Astrocyte (in vitro differentiated cells and primary cell): ENCODE data around the gene HACD4. TPM values are rescaled to one million over a fixed set of nuclear protein-coding genes. Genes with fewer than 3 reads are reported as not detected.

Experiments used
- DNase-seq: peaks from one replicate; pipeline ENCODE4 v3.0.0-alpha.2; 2010; ENCODE audit warnings: low read depth
- FAIRE-seq: peaks from 2 replicates; lab custom pipeline; 2011; peaks lifted over from hg19 to GRCh38; lab: Jason Lieb, UNC
- H2AFZ ChIP-seq: 2 replicates; pipeline ENCODE4 v1.6.0; 2012; ENCODE audit warnings: low read depth, low read length, inconsistent platforms
- H3K27ac ChIP-seq: 2 replicates; pipeline ENCODE4 v1.5.1; 2011; ENCODE audit warnings: low read depth, low read length, inconsistent platforms
- H3K27me3 ChIP-seq: 2 replicates; pipeline ENCODE4 v1.6.0; 2011; ENCODE audit warnings: low read length, inconsistent platforms; ENCODE audit not compliant: insufficient read depth
- H3K36me3 ChIP-seq: 2 replicates; pipeline ENCODE4 v1.5.1; 2011; ENCODE audit warnings: low read length, inconsistent platforms; ENCODE audit not compliant: insufficient read depth
- H3K4me1 ChIP-seq: 2 replicates; pipeline ENCODE4 v1.5.1; 2011; ENCODE audit warnings: low read length, inconsistent platforms; ENCODE audit not compliant: insufficient read depth
- H3K4me2 ChIP-seq: 2 replicates; pipeline ENCODE4 v1.6.0; 2012; ENCODE audit warnings: low read length, inconsistent platforms
- H3K4me3 ChIP-seq: 2 replicates; pipeline ENCODE4 v1.5.1; 2011; ENCODE audit warnings: low read depth, mild to moderate bottlenecking, low read length, inconsistent platforms; ENCODE audit not compliant: insufficient read depth
- H3K79me2 ChIP-seq: 2 replicates; pipeline ENCODE4 v1.6.0; 2012; ENCODE audit warnings: mild to moderate bottlenecking, low read length, inconsistent platforms; ENCODE audit not compliant: insufficient read depth
- H3K9ac ChIP-seq: 2 replicates; pipeline ENCODE4 v1.6.0; 2012; ENCODE audit warnings: mild to moderate bottlenecking, low read length, inconsistent platforms
- H3K9me3 ChIP-seq: 2 replicates; pipeline ENCODE4 v1.5.1; 2012; ENCODE audit warnings: low read depth, mild to moderate bottlenecking, low read length, inconsistent platforms; ENCODE audit not compliant: insufficient read depth
- H4K20me1 ChIP-seq: 2 replicates; pipeline ENCODE4 v1.6.0; 2012; ENCODE audit warnings: low read length, inconsistent platforms; ENCODE audit not compliant: insufficient read depth
- H3K27ac Mint-ChIP-seq: one replicate; pipeline ENCODE4 v1.8.0; 2021; ENCODE audit warnings: mild to moderate bottlenecking, mixed read lengths; ENCODE audit not compliant: unreplicated experiment
- H3K27me3 Mint-ChIP-seq: one replicate; pipeline ENCODE4 v1.8.0; 2021; ENCODE audit warnings: low read depth, mixed read lengths; ENCODE audit not compliant: unreplicated experiment
- H3K36me3 Mint-ChIP-seq: one replicate; pipeline ENCODE4 v1.8.0; 2021; ENCODE audit warnings: low read depth, mixed read lengths; ENCODE audit not compliant: unreplicated experiment
- H3K4me1 Mint-ChIP-seq: one replicate; pipeline ENCODE4 v1.8.0; 2021; ENCODE audit warnings: low read depth, mixed read lengths; ENCODE audit not compliant: unreplicated experiment
- H3K4me3 Mint-ChIP-seq: one replicate; pipeline ENCODE4 v1.8.0; 2021; ENCODE audit warnings: mild to moderate bottlenecking, moderate library complexity, mixed read lengths; ENCODE audit not compliant: unreplicated experiment
- H3K9me3 Mint-ChIP-seq: one replicate; pipeline ENCODE4 v1.8.0; 2021; ENCODE audit warnings: mild to moderate bottlenecking, mixed read lengths; ENCODE audit not compliant: unreplicated experiment
- EZH2 ChIP-seq: IDR thresholded peaks from 2 replicates; pipeline ENCODE4 v1.6.1; 2012; ENCODE audit warnings: mild to moderate bottlenecking, low read length, inconsistent platforms; ENCODE audit not compliant: insufficient read depth
- total RNA-seq: library from RNA; stranded (reverse); gene quantifications from 2 replicates; pipeline ENCODE4 v1.2.1, GENCODE V29; 2021
- TF ChIP-seq, protein P1 (sequence below): IDR thresholded peaks from 2 replicates; pipeline ENCODE4 v1.5.1; 2011; ENCODE audit warnings: low read depth, mild to moderate bottlenecking, inconsistent platforms, low read length, moderate library complexity; ENCODE audit not compliant: insufficient read depth

Gene HACD4
- total RNA-seq, 1 donor from 2014 or later, result 2.1 TPM

DNA sequence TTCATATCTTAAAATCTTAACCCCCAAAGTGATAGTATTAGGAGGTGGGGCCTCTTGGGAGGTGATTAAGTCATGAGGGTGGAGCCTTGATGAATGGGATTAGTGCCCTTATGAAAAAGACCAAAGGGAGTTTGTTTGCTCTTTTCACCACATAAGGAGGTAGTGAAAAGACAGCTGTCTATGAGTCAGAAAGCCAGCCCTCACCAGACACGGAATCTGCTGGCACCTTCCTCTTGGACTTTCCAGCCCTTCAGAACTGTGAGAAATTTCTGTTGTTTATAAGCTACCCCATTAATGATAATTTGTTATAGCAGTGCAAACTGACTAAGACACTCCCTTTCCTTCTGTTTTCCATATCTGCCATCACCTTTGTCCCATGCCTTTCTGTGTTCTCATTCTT lies 25.5 kb upstream of the HACD4 start:
- no peak overlapping the region for H2AFZ ChIP-seq
- H3K36me3 ChIP-seq, result no peaks in the 10 kb centered on the region
- no peaks in the 10 kb centered on the region for H3K4me1 Mint-ChIP-seq
- H4K20me1 ChIP-seq, result no peaks in the 10 kb centered on the region
- DNase-seq (peak; percentile 21), FAIRE-seq (no peak)
- H3K79me2 ChIP-seq, result no peaks in the 10 kb centered on the region
- H3K9me3 ChIP-seq, result no peaks in the 10 kb centered on the region
- H3K9ac ChIP-seq, result no peak overlapping the region
- no peak overlapping the region for H3K27ac Mint-ChIP-seq
- no peaks in the 10 kb centered on the region for H3K27me3 ChIP-seq
- no peak overlapping the region for H3K27ac ChIP-seq
- no peak overlapping the region for H3K4me3 Mint-ChIP-seq
- H3K4me3 ChIP-seq, result no peak overlapping the region
- no peak overlapping the region for H3K4me2 ChIP-seq
- TF ChIP-seq, protein P1, sequence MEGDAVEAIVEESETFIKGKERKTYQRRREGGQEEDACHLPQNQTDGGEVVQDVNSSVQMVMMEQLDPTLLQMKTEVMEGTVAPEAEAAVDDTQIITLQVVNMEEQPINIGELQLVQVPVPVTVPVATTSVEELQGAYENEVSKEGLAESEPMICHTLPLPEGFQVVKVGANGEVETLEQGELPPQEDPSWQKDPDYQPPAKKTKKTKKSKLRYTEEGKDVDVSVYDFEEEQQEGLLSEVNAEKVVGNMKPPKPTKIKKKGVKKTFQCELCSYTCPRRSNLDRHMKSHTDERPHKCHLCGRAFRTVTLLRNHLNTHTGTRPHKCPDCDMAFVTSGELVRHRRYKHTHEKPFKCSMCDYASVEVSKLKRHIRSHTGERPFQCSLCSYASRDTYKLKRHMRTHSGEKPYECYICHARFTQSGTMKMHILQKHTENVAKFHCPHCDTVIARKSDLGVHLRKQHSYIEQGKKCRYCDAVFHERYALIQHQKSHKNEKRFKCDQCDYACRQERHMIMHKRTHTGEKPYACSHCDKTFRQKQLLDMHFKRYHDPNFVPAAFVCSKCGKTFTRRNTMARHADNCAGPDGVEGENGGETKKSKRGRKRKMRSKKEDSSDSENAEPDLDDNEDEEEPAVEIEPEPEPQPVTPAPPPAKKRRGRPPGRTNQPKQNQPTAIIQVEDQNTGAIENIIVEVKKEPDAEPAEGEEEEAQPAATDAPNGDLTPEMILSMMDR, result no peak
- no peak for TF ChIP-seq EZH2
- no peaks in the 10 kb centered on the region for H3K4me1 ChIP-seq
- peaks cover 2% of the 10 kb centered on the region for H3K36me3 Mint-ChIP-seq
- no peaks in the 10 kb centered on the region for H3K27me3 Mint-ChIP-seq
- peaks cover 2% of the 10 kb centered on the region for H3K9me3 Mint-ChIP-seq

DNA sequence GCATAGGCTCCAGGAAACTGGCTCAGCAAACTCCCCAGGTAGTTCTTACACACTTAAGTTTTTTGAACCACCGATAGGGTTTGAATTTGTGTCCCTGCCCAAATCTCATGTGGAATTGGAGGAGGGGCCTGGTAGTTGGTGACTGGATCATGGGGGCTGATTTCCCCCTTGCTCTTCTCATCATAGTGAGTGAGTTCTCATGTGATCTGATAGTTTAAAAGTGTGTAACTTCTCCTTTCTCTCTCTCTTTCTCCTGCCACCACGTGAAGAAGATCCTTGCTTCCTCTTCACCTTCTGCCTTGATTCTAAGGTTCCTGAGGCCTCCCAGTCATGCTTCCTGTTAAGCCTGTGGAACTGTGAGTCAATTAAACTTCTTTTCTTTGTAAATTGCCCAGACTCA lies 22.4 kb upstream of the HACD4 start:
- Mint-ChIP-seq H3K36me3 (peaks cover 2% of the 10 kb centered on the region), H3K27me3 (no peaks in the 10 kb centered on the region), H3K4me1 (no peaks in the 10 kb centered on the region), H3K27ac (no peak overlapping the region), H3K4me3 (no peak overlapping the region), H3K9me3 (peaks cover 5% of the 10 kb centered on the region)
- no peaks in the 10 kb centered on the region for H3K9me3 ChIP-seq
- H3K36me3 ChIP-seq, result no peaks in the 10 kb centered on the region
- no peak overlapping the region for H2AFZ ChIP-seq
- DNase-seq (no peak), FAIRE-seq (no peak)
- H3K27ac ChIP-seq, result no peak overlapping the region
- no peaks in the 10 kb centered on the region for H3K79me2 ChIP-seq
- no peak overlapping the region for H3K4me3 ChIP-seq
- TF ChIP-seq, protein P1, result no peak
- no peak for TF ChIP-seq EZH2
- H4K20me1 ChIP-seq, result no peaks in the 10 kb centered on the region
- H3K9ac ChIP-seq, result no peak overlapping the region
- no peaks in the 10 kb centered on the region for H3K4me1 ChIP-seq
- no peak overlapping the region for H3K4me2 ChIP-seq
- no peaks in the 10 kb centered on the region for H3K27me3 ChIP-seq

DNA sequence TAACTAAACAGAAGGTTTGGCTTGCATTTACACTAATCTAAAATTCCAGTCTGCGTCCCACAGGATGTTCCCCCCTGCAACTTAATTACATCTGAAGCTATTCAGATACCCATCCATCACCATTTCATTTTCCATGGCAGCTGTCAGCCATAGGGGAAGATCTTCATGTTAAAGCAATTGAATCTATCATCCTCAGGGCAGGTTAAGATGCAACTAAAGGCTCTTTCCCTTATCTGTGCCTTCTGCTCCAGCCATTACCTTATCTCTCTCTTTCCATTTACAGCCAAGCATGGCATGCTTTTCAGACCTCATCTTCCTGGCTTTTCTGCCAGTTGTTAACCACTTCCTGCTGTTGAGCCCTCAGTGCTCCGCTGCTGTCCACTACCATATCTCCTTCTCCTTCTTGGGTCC lies 15.8 kb upstream of the HACD4 start:
- H3K36me3 Mint-ChIP-seq, result no peaks in the 10 kb centered on the region
- H3K79me2 ChIP-seq, result no peaks in the 10 kb centered on the region
- no peak overlapping the region for H3K4me3 Mint-ChIP-seq
- H3K27me3 Mint-ChIP-seq, result no peaks in the 10 kb centered on the region
- no peaks in the 10 kb centered on the region for H3K9me3 ChIP-seq
- H3K9ac ChIP-seq, result no peak overlapping the region
- no peaks in the 10 kb centered on the region for H3K27me3 ChIP-seq
- FAIRE-seq (no peak), DNase-seq (no peak)
- H3K4me3 ChIP-seq, result no peak overlapping the region
- no peaks in the 10 kb centered on the region for H3K4me1 ChIP-seq
- H3K36me3 ChIP-seq, result no peaks in the 10 kb centered on the region
- peaks cover 3% of the 10 kb centered on the region for H3K9me3 Mint-ChIP-seq
- TF ChIP-seq, protein P1, result no peak
- no peak for TF ChIP-seq EZH2
- no peak overlapping the region for H3K27ac Mint-ChIP-seq
- no peak overlapping the region for H3K27ac ChIP-seq
- no peak overlapping the region for H2AFZ ChIP-seq
- no peaks in the 10 kb centered on the region for H3K4me1 Mint-ChIP-seq
- no peak overlapping the region for H3K4me2 ChIP-seq
- H4K20me1 ChIP-seq, result no peaks in the 10 kb centered on the region
